NCI-H1436 (cell line): ENCODE results near the gene PPHLN1.

Source experiments
- DNase-seq: peaks from one replicate; lab custom pipeline; 2025; lab: John Stamatoyannopoulos, UW

PPHLN1 gene

GRCh38 chr12:42442311-42442759, 116.4 kb downstream of the PPHLN1 start:
- no peak for DNase-seq

GRCh38 chr12:42442888-42443287, 116.9 kb downstream of the PPHLN1 start:
- DNase-seq, result no peak

- DNase-seq, result no peak
These were observed 118.4 kb downstream of the PPHLN1 start for GRCh38 chr12:42444192-42444943.

- DNase-seq, result no peak
These were observed 119.9 kb downstream of the PPHLN1 start for GRCh38 chr12:42445891-42446290.

DNA sequence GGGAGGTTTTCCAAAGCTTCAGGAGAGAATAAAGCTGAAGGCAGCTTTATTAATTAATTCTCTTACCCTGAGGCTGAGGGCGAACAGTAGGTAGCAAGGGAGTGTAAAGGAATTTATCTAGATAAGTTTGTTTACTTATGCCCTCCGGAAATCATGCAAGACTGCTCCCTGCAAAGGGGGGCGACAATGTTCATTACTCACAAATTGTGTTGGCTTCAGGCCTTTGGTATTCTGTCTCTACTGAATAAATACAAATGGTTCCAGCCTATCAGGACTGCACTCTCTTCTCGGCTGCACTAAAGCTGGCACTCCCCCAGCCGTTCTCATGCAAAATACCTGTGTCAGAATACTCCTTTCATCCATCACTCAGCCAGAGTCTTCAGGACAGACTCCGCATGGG, 120.8 kb downstream of the PPHLN1 start:
- DNase-seq, result no peak

DNA sequence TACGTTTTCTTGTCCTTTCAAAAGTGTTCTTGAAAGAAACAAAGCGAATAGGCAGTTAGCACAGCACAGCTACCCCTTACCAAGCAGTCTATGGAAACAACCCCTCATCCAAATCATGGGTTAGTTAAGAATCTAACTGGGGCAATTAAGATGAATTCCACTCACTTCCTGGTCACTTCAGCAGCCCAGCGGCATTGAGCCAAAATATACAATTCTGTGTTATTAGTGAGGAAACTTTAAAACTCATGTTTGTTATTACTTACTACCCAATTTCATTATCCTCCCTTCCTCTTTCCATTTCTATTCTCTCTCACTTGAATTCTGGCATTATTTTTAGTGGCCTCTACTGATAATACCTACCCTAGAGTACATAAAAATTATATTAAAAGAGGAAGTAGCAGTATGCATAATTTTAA, 121.4 kb downstream of the PPHLN1 start:
- no peak for DNase-seq

DNA sequence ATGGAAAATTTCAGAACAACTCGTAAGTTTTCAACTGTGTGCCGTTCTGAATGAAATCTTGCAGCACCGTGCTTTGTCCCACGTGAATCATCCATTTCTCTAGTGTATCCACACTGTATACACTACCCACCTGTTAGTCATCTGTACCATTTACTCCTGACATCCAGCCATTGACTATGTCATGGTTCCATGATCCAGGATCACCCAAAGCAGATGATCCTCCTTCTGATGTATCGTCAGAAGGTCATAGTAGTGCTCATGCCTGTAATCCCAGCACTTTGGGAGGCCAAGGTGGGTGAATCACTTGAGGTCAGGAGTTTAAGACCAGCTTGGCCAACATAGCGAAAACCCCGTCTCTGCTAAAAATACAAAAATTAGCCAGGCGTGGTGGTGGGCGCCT, 122.9 kb downstream of the PPHLN1 start:
- DNase-seq, result no peak

GRCh38 chr12:42450248-42450647, 124.3 kb downstream of the PPHLN1 start:
- no peak for DNase-seq

GRCh38 chr12:42458575-42458974, 132.6 kb downstream of the PPHLN1 start:
- DNase-seq, result no peak

DNA sequence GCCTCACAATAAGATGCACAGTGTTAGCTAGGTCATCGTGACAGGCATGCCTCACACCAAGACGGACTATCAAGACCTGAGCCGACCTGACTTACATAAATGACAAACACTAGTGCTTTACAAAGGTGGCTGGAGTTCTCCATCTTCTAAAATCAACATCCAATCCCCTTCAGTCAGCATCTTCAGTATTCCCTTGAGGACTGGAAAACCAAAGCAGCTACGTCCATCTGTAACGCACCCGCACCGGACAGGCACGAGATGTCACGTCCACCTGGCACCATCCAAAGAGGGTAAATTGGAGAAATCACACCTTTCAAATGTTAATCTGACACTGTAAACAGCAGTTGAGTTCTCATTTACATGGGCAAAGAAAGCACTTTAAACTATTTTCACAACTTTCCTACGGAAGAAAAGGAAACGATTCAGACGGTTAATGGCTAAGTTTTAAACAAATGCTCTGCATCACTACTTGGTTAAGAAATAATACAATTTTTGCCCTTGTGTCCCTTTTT, 133.4 kb downstream of the PPHLN1 start:
- no peak for DNase-seq

DNA sequence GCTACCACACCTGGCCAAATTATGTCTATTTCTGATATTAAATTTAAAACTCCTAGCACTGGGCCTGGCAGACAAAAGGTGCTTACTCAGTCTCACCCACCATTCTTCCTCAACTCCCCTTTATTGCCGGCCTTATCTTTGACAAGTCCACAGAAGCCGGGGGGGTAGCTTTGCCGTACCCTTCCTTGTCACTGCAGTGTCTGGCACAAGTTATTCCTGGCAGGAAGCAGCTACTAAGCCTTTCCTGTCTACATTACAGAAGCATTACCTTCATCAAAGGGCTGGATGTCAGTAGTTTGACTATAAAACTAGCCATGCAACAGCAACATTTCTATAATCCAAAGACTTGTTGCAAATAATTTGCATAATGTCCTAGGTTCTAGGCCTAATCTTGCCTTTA, 136.5 kb downstream of the PPHLN1 start:
- no peak for DNase-seq

- no peak for DNase-seq
These were observed 137.7 kb downstream of the PPHLN1 start for GRCh38 chr12:42463671-42464070.

DNA sequence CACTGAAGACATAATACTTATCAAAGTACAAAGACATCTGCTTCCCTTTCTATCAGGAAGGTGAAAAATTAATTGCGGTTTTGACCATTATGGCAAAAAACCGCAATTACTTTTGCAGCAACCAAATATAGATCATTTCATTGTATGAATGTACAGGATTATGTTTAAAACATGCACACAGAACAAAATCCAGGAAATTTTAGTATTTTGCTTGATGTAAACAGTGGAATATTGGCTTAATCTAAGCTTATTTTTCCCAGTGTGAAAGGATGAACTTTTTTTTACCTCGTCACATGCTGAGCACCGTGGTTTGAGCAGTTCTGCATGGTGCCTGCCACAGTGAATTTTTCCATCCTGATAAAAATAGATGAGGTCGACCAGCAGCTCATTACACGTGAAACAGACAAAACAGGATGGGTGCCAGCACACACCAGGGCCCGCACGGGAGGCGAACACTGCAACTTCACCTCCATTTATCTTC, 142.4 kb downstream of the PPHLN1 start:
- no peak for DNase-seq

DNA sequence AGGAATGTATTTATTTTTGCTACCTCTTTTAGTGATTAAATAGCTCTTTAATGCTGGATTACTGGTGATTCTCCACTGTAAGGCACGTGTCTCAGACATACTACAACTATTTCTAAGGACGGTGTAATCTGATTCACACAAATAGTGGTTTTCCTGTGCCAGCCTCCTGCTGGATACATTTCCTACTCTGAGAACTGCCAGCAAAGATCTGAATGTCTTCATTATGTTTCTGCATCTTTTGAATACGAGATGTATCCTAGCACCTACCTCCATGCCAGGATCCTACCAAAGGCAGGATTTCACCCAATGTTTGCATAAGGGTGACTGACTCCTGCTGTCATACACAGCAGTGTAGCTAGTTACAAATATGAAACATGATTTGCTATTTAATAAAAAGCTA, 143.0 kb downstream of the PPHLN1 start:
- DNase-seq, result no peak

DNA sequence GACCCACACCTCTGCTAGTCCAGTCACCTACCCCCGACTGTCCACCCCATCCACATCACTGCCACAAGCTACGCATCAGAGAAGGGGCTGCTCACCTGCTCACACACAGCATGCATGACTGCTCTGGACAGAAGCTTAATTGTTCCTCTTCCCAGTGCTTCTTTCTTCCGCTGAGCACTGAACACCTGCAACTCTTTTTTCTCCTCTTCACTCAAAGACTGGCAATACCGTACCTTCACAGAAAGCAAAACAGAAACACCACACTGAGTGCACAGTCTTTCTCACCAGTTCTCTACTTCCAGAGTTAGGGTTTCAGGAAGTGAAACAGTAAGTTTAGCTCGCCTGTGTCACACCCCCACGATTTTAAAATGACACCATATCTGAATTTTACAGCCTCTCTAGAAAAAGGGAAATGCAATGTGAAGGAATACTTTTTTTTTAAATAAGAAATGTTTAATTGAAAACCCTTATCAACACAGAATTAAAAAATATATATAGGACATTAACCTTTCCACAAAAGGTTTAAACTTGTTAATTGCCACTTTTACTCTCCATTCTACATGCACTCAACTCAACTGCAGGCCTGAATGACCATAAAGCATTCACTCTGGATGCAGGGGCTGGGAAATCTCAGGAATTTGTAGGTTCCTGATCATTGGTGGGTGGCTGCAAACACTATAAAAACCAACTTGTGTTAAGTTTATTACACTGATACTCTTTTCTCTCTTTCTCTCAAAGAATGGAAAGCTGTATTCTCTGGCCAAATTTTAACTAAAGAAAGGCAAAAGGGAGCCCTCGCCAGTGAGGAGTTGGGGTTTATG, 143.6 kb downstream of the PPHLN1 start:
- DNase-seq, result no peak

GRCh38 chr12:42472376-42472775, 146.4 kb downstream of the PPHLN1 start:
- DNase-seq, result no peak

GRCh38 chr12:42473130-42473529, 147.2 kb downstream of the PPHLN1 start:
- DNase-seq, result no peak

DNA sequence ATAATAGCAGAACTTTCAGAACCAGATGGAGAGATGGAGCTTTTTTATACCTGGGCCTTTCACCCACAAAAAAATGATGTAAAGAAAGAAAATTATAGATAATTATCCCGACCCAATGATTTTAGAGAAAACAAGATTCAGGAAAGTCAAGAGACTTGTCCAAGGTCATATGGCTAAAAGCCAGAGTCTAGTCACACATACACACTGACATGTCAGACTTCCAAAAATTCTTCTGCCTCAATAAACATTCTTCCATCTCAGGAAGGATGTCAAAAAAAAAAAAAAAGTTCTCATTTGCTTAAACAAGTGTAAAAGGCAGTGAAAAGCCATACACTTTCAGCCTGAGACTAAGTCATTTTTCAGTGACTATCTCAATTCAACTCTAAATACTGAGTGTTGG, 147.6 kb downstream of the PPHLN1 start:
- no peak for DNase-seq

- DNase-seq, result no peak
These were observed 148.4 kb downstream of the PPHLN1 start for GRCh38 chr12:42474391-42474790.

DNA sequence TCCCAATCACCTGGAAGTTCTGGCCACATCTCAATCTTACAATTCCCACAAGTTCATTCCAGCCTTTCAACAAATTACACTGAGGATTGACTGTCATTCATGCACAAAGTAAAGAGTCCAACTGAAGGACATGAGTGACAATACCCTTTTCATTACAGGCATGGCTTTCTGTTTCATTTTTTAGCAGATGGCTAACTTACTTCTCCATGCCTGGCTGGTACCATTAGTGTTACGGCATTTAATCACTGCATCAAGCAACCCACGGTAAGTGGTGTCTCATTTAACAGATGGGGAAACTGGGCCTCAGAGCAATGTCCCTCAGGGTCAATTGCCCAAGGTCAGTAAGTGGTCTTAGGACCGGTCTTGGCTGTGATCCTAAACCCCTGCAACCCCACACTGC, 149.1 kb downstream of the PPHLN1 start:
- no peak for DNase-seq

- DNase-seq, result no peak
These were observed 152.0 kb downstream of the PPHLN1 start for GRCh38 chr12:42477941-42478340.

GRCh38 chr12:42481368-42481767, 155.4 kb downstream of the PPHLN1 start:
- no peak for DNase-seq
